Neural progenitor cell (in vitro differentiated cells): ENCODE measurements around the gene GIT2. TPM values are rescaled to one million over a fixed set of nuclear protein-coding genes. Genes with fewer than 3 reads are reported as not detected.
A peak's percentile ranks its signal among the peaks of the same experiment; 100 is the strongest.

Experiments used
- DNase-seq: peaks from one replicate; pipeline ENCODE4 v3.0.0-alpha.2; 2016; ENCODE audit warnings: low spot score
- H2AFZ ChIP-seq: fragments of 200-600 bp; sonication (generic); replicated peaks from 2 replicates; pipeline ENCODE4 v1.6.1; 2016; ENCODE audit warnings: antibody characterized with exemption
- H3F3A ChIP-seq: fragments of 200-600 bp; sonication (generic); 2 replicates; pipeline ENCODE4 v1.6.1; 2016; ENCODE audit warnings: antibody characterized with exemption, low read depth
- H3K27ac ChIP-seq: fragments of 200-600 bp; sonication (generic); 2 replicates; pipeline ENCODE4 v1.5.1; 2016; ENCODE audit warnings: mild to moderate bottlenecking
- H3K27me3 ChIP-seq: fragments of 200-600 bp; sonication (generic); 2 replicates; pipeline ENCODE4 v1.6.1; 2016; ENCODE audit warnings: mild to moderate bottlenecking, moderate library complexity
- H3K36me3 ChIP-seq: fragments of 200-600 bp; sonication (generic); 2 replicates; pipeline ENCODE4 v1.5.1; 2016
- H3K4me1 ChIP-seq: fragments of 200-600 bp; sonication (generic); 2 replicates; pipeline ENCODE4 v1.6.1; 2016; ENCODE audit warnings: mixed run types
- H3K4me2 ChIP-seq: fragments of 200-600 bp; sonication (generic); 2 replicates; pipeline ENCODE4 v1.6.1; 2016
- H3K4me3 ChIP-seq: fragments of 200-600 bp; sonication (generic); 2 replicates; pipeline ENCODE4 v1.5.1; 2016
- H3K79me2 ChIP-seq: fragments of 200-600 bp; sonication (generic); 2 replicates; pipeline ENCODE4 v1.6.1; 2016; ENCODE audit warnings: low read depth
- H3K9ac ChIP-seq: fragments of 200-600 bp; sonication (generic); 2 replicates; pipeline ENCODE4 v1.6.1; 2016
- H3K9me3 ChIP-seq: fragments of 200-600 bp; sonication (generic); 2 replicates; pipeline ENCODE4 v1.5.1; 2016; ENCODE audit warnings: low read depth
- H4K20me1 ChIP-seq: fragments of 200-600 bp; sonication (generic); 2 replicates; pipeline ENCODE4 v1.6.1; 2016; ENCODE audit warnings: low read depth
- H3K27ac Mint-ChIP-seq: 3 replicates; pipeline ENCODE4 v1.8.0; 2021; ENCODE audit warnings: mixed read lengths
- H3K27me3 Mint-ChIP-seq: 2 replicates; pipeline ENCODE4 v1.8.0; 2022; ENCODE audit warnings: low read depth, mild to moderate bottlenecking, inconsistent platforms, moderate library complexity, mixed read lengths; ENCODE audit not compliant: insufficient read depth
- H3K36me3 Mint-ChIP-seq: 3 replicates; pipeline ENCODE4 v1.8.0; 2021; ENCODE audit warnings: mixed read lengths
- H3K4me1 Mint-ChIP-seq: 3 replicates; pipeline ENCODE4 v1.8.0; 2021; ENCODE audit warnings: mixed read lengths
- H3K4me3 Mint-ChIP-seq: 3 replicates; pipeline ENCODE4 v1.8.0; 2021; ENCODE audit warnings: mild to moderate bottlenecking, moderate library complexity, mixed read lengths
- H3K9me3 Mint-ChIP-seq: 3 replicates; pipeline ENCODE4 v1.8.0; 2020; ENCODE audit warnings: mixed read lengths
- CTCF ChIP-seq: fragments of 200-600 bp; sonication (generic); IDR thresholded peaks from 2 replicates; pipeline ENCODE4 v1.5.1; 2017; ENCODE audit warnings: antibody characterized with exemption, mild to moderate bottlenecking
- EZH2 ChIP-seq: fragments of 200-600 bp; sonication (generic); IDR thresholded peaks from 2 replicates; pipeline ENCODE4 v1.6.1; 2017; ENCODE audit warnings: antibody characterized with exemption, mild to moderate bottlenecking, moderate library complexity
- EZH2phosphoT487 ChIP-seq: fragments of 200-600 bp; sonication (generic); IDR thresholded peaks from 2 replicates; pipeline ENCODE4 v1.6.1; 2017; ENCODE audit warnings: antibody characterized with exemption
- total RNA-seq: library from RNA; depleted of rRNA; stranded (reverse); fragments of >200 nt; gene quantifications from 2 replicates; pipeline ENCODE4 v1.2.3, GENCODE V29; 2015; ENCODE audit warnings: low replicate concordance

GIT2 gene
- total RNA-seq, 1 donor from 2014 or later: 28.5 TPM

DNA sequence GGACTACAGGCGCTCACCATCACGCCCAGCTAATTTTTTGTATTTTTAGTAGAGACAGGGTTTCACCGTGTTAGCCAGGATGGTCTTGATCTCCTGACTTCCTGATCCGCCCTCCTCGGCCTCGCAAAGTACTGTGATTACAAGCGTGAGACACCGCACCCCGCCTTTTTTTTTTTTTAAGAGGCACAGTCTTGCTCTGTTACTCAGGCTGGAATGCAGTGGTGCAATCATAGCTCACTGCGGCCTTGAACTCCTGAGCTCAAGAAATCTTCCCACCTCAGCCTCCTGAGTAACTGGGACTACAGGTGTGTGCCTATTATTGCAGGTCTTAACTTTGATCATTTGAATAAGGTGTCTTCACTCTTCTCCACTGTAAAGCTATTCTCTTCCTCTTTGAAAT is 110.6 kb downstream of the GIT2 start:
- Mint-ChIP-seq H3K27ac (no peak overlapping the region), H3K4me3 (no peak overlapping the region), H3K4me1 (peaks cover 5% of the 10 kb centered on the region), H3K9me3 (peaks cover 2% of the 10 kb centered on the region), H3K27me3 (peaks cover 22% of the 10 kb centered on the region), H3K36me3 (no peaks in the 10 kb centered on the region)
- Histone ChIP-seq H3K9me3 (no peaks in the 10 kb centered on the region), H3K79me2 (no peaks in the 10 kb centered on the region), H3K36me3 (no peaks in the 10 kb centered on the region), H3F3A (no peaks in the 10 kb centered on the region), H3K4me1 (no peaks in the 10 kb centered on the region), H3K4me3 (no peak overlapping the region), H3K9ac (no peak overlapping the region), H3K4me2 (no peak overlapping the region), H3K27me3 (peaks cover 18% of the 10 kb centered on the region), H4K20me1 (no peaks in the 10 kb centered on the region), H2AFZ (no peak overlapping the region), H3K27ac (no peak overlapping the region)
- no peak for TF ChIP-seq EZH2phosphoT487
- TF ChIP-seq EZH2: no peak
- DNase-seq: no peak

DNA sequence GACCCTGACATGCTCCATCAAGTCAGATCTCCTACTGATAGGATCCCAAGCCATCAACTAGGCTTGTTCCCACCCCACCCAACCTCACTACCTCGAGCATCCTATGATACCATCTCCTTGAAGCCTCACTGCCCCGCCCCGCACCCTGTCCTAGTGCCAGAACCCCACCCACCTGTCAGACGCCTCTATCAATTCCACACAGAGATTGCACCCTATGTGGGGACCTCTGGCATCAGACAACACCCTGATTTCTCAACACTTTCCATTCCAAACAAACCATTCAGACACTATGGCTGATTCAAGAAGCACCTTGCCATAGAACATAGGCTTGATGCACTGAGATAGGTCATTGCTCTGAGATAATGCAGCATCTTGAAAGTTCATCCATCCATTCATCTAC is 112.7 kb downstream of the GIT2 start:
- Histone ChIP-seq H4K20me1 (no peaks in the 10 kb centered on the region), H3F3A (no peaks in the 10 kb centered on the region), H3K27me3 (peaks cover 18% of the 10 kb centered on the region), H3K36me3 (no peaks in the 10 kb centered on the region), H3K27ac (no peak overlapping the region), H3K9me3 (no peaks in the 10 kb centered on the region), H3K9ac (no peak overlapping the region), H3K4me2 (no peak overlapping the region), H3K4me1 (peaks cover 5% of the 10 kb centered on the region), H3K79me2 (peaks cover 15% of the 10 kb centered on the region), H3K4me3 (no peak overlapping the region), H2AFZ (no peak overlapping the region)
- H3K4me3 Mint-ChIP-seq: no peak overlapping the region
- no peak for DNase-seq
- peaks cover 1% of the 10 kb centered on the region for H3K9me3 Mint-ChIP-seq
- H3K27me3 Mint-ChIP-seq: peaks cover 19% of the 10 kb centered on the region
- H3K27ac Mint-ChIP-seq: no peak overlapping the region
- H3K4me1 Mint-ChIP-seq: peaks cover 20% of the 10 kb centered on the region
- TF ChIP-seq CTCF (no peak), EZH2phosphoT487 (no peak), EZH2 (no peak)
- H3K36me3 Mint-ChIP-seq: no peaks in the 10 kb centered on the region

GRCh38 chr12:109881752-109882151 is 114.4 kb downstream of the GIT2 start:
- H3K79me2 ChIP-seq: peaks cover 21% of the 10 kb centered on the region
- H3K4me1 Mint-ChIP-seq: peaks cover 25% of the 10 kb centered on the region
- no peaks in the 10 kb centered on the region for H3K9me3 Mint-ChIP-seq
- peaks cover 14% of the 10 kb centered on the region for H3K4me1 ChIP-seq
- H3K4me3 Mint-ChIP-seq: peak overlapping the region; percentile 88
- no peak overlapping the region for H3K27ac Mint-ChIP-seq
- H3K27ac ChIP-seq: no peak overlapping the region
- H3K4me2 ChIP-seq: no peak overlapping the region
- no peak for DNase-seq
- no peak overlapping the region for H3K9ac ChIP-seq
- H4K20me1 ChIP-seq: no peaks in the 10 kb centered on the region
- no peaks in the 10 kb centered on the region for H3F3A ChIP-seq
- no peaks in the 10 kb centered on the region for H3K36me3 Mint-ChIP-seq
- H3K4me3 ChIP-seq: no peak overlapping the region
- no peaks in the 10 kb centered on the region for H3K9me3 ChIP-seq
- no peaks in the 10 kb centered on the region for H3K36me3 ChIP-seq
- H3K27me3 ChIP-seq: peaks cover 18% of the 10 kb centered on the region
- H3K27me3 Mint-ChIP-seq: peaks cover 17% of the 10 kb centered on the region
- H2AFZ ChIP-seq: no peak overlapping the region
- TF ChIP-seq EZH2phosphoT487 (no peak), CTCF (no peak), EZH2 (no peak)

DNA sequence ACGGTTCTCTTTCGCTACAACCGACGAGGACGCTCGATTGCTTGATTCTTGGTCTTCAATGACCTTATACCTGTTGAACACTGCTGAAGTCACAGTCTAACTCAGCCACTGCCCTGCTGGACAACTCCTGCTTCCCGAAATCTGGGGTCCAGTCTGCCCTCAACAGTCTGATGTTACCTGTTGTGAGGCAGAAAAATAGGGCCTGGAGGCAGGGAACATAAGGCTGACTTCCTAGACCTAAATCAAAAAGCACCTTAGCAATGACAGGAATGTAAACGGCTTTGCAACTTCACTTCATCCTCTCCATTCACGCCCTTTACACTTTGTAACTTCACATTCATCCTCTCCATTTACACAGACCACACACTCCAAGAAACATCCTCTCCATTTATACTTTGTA is 115.2 kb downstream of the GIT2 start:
- Histone ChIP-seq H3K79me2 (peaks cover 21% of the 10 kb centered on the region), H3F3A (no peaks in the 10 kb centered on the region), H3K27ac (no peak overlapping the region), H3K9me3 (no peaks in the 10 kb centered on the region), H4K20me1 (no peaks in the 10 kb centered on the region), H3K36me3 (no peaks in the 10 kb centered on the region), H3K9ac (peak overlapping the region; percentile 24), H3K4me1 (peaks cover 14% of the 10 kb centered on the region), H3K27me3 (peaks cover 18% of the 10 kb centered on the region), H3K4me2 (peak overlapping the region; percentile 97), H3K4me3 (peak overlapping the region; percentile 90), H2AFZ (peak overlapping the region; percentile 100)
- H3K4me3 Mint-ChIP-seq: peak overlapping the region; percentile 88
- peaks cover 17% of the 10 kb centered on the region for H3K27me3 Mint-ChIP-seq
- no peaks in the 10 kb centered on the region for H3K36me3 Mint-ChIP-seq
- peak overlapping the region; percentile 22 for H3K27ac Mint-ChIP-seq
- TF ChIP-seq CTCF: no peak
- TF ChIP-seq EZH2phosphoT487: no peak
- no peak for TF ChIP-seq EZH2
- peak; percentile 28 for DNase-seq
- no peaks in the 10 kb centered on the region for H3K9me3 Mint-ChIP-seq
- peaks cover 25% of the 10 kb centered on the region for H3K4me1 Mint-ChIP-seq
